Stomach (tissue), 4 donors: Measurements from ENCODE around the gene DCDC1.

Source experiments
- EP300 ChIP-seq: sonication (generic); formaldehyde crosslinking; IDR thresholded peaks from one replicate; pipeline ENCODE4 v1.6.1; 2017; ENCODE audit warnings: antibody characterized with exemption
- POLR2AphosphoS5 ChIP-seq, 3 donors: sonication (generic); formaldehyde crosslinking; IDR thresholded peaks; one replicate each; pipeline ENCODE4 v1.6.1; 2016; ENCODE audit warnings: antibody characterized with exemption in 3 of 3

- no peak for TF ChIP-seq EP300
- TF ChIP-seq POLR2AphosphoS5 (IDR thresholded peaks at IDR 0.05), result no peak
These were observed 133.4 kb downstream of the DCDC1 start for GRCh38 chr11:31236143-31236542.
